SK-N-SH (cell line): ENCODE measurements around the gene BICC1. TPM values are rescaled to one million over a fixed set of nuclear protein-coding genes. Genes with fewer than 3 reads are reported as not detected.

Experiments
- CTCF ChIA-PET: fragments of 300-600, 350-600 bp; formaldehyde crosslinking; extraction: SDS; loops from one replicate; lab custom pipeline; 2021; lab: Yijun Ruan, JAX
- POLR2A ChIA-PET: fragments of 350-600 bp; sonication (Branson Sonifier 250); formaldehyde crosslinking; extraction: SDS; loops from one replicate; lab custom pipeline; 2020; ENCODE audit warnings: antibody characterized with exemption, inconsistent platforms; lab: Yijun Ruan, JAX
- DNase-seq: peaks from one replicate; pipeline ENCODE4 v3.0.0; 2012
- H2AFZ ChIP-seq: fragments of 200-600 bp; sonication (generic); 2 replicates; pipeline ENCODE4 v1.8.1; 2016; ENCODE audit warnings: antibody characterized with exemption, mild to moderate bottlenecking, low read depth
- H3F3A ChIP-seq: fragments of 200-600 bp; sonication (generic); replicated peaks from 2 replicates; pipeline ENCODE3; 2016; ENCODE audit warnings: antibody characterized with exemption, mild to moderate bottlenecking; ENCODE audit not compliant: insufficient read depth
- H3K27ac ChIP-seq, 2 experiments: fragments of 200-500 bp in 1 of 2; fragments of 200-600 bp in 1 of 2; sonication (Bioruptor generic) in 1 of 2; sonication (generic), shearing (Covaris generic) in 1 of 2; 2 replicates each; pipeline versions ENCODE4 v1.5.1 to v1.6.1; 2014 to 2016; ENCODE audit warnings: low read depth in 2 of 2, inconsistent platforms in 1 of 2, low read length in 1 of 2, mild to moderate bottlenecking in 1 of 2, mixed read lengths in 1 of 2
- H3K27me3 ChIP-seq: fragments of 200-600 bp; sonication (generic), shearing (Covaris generic); 2 replicates; pipeline ENCODE4 v1.6.1; 2016; ENCODE audit warnings: mixed run types; ENCODE audit not compliant: insufficient read depth
- H3K36me3 ChIP-seq, 2 experiments: fragments of 200-500 bp in 1 of 2; fragments of 200-600 bp in 1 of 2; sonication (Bioruptor generic) in 1 of 2; sonication (generic) in 1 of 2; replicated peaks in 1 of 2; 2 replicates each; pipeline versions ENCODE3 to v1.5.1; 2014 to 2016; ENCODE audit warnings: low read length in 1 of 2, mild to moderate bottlenecking in 1 of 2; ENCODE audit not compliant: insufficient read depth in 2 of 2, control insufficient read depth in 1 of 2
- H3K4me1 ChIP-seq, 2 experiments: fragments of 200-500 bp in 1 of 2; fragments of 200-600 bp in 1 of 2; sonication (Bioruptor generic) in 1 of 2; sonication (generic), shearing (Covaris generic) in 1 of 2; 2 replicates each; pipeline versions ENCODE4 v1.5.1 to v1.6.1; 2014 to 2016; ENCODE audit warnings: low read depth in 1 of 2, low read length in 1 of 2, mixed run types in 1 of 2; ENCODE audit not compliant: insufficient read depth in 2 of 2, control insufficient read depth in 1 of 2
- H3K4me2 ChIP-seq: fragments of 200-600 bp; sonication (generic), shearing (Covaris generic); 2 replicates; pipeline ENCODE4 v1.6.1; 2017; ENCODE audit warnings: mixed run types
- H3K4me3 ChIP-seq, 2 experiments: fragments of 200-500 bp in 1 of 2; fragments of 200-600 bp in 1 of 2; sonication (Bioruptor generic) in 1 of 2; sonication (generic), shearing (Covaris generic) in 1 of 2; 2 replicates each; pipeline versions ENCODE4 v1.5.1 to v1.8.1; 2014 to 2016; ENCODE audit warnings: low read depth in 2 of 2, inconsistent platforms in 1 of 2, low read length in 1 of 2, mild to moderate bottlenecking in 1 of 2, mixed read lengths in 1 of 2, moderate library complexity in 1 of 2
- H3K79me2 ChIP-seq: fragments of 200-600 bp; sonication (generic); 2 replicates; pipeline ENCODE4 v1.8.1; 2017; ENCODE audit warnings: mild to moderate bottlenecking; ENCODE audit not compliant: insufficient read depth
- H3K9ac ChIP-seq: fragments of 200-600 bp; sonication (generic); 2 replicates; pipeline ENCODE4 v1.6.1; 2017; ENCODE audit warnings: mixed run types
- H3K9me2 ChIP-seq: fragments of 200-600 bp; sonication (generic); 2 replicates; pipeline ENCODE4 v1.6.1; 2017; ENCODE audit warnings: mixed run types
- H3K9me3 ChIP-seq: fragments of 200-600 bp; sonication (generic); 2 replicates; pipeline ENCODE4 v1.6.1; 2017; ENCODE audit warnings: mixed run types, mild to moderate bottlenecking, moderate library complexity
- H4K20me1 ChIP-seq: fragments of 200-600 bp; sonication (generic); 2 replicates; pipeline ENCODE4 v1.6.1; 2017; ENCODE audit warnings: mild to moderate bottlenecking, mixed run types; ENCODE audit not compliant: insufficient read depth
- ELF1 ChIP-seq: IDR thresholded peaks from 2 replicates; pipeline ENCODE4 v1.4.0; 2012
- EZH2phosphoT487 ChIP-seq: fragments of 200-600 bp; sonication (generic); IDR thresholded peaks from 2 replicates; pipeline ENCODE4 v1.6.1; 2017; ENCODE audit warnings: low read depth, mixed run types, mild to moderate bottlenecking, antibody characterized with exemption, moderate library complexity, borderline replicate concordance
- GABPA ChIP-seq: IDR thresholded peaks from 2 replicates; pipeline ENCODE4 v1.4.0; 2012; ENCODE audit warnings: low read depth, mild to moderate bottlenecking
- MAX ChIP-seq: IDR thresholded peaks from 2 replicates; pipeline ENCODE4 v1.4.0; 2012; ENCODE audit warnings: low read depth
- MEF2A ChIP-seq: IDR thresholded peaks from 2 replicates; pipeline ENCODE4 v1.4.0; 2012; ENCODE audit warnings: low read depth, borderline replicate concordance
- PBX3 ChIP-seq: IDR thresholded peaks from 2 replicates; pipeline ENCODE4; 2012
- RAD21 ChIP-seq: IDR thresholded peaks from 2 replicates; pipeline ENCODE4 v1.6.1; 2012; ENCODE audit warnings: mild to moderate bottlenecking, low read length
- RCOR1 ChIP-seq: fragments of 150-350 bp; IDR thresholded peaks from 2 replicates; pipeline ENCODE4 v1.6.1; 2017; ENCODE audit warnings: antibody characterized with exemption, low read length
- REST ChIP-seq: IDR thresholded peaks from 2 replicates; pipeline ENCODE4 v1.6.1; 2012; ENCODE audit warnings: mild to moderate bottlenecking, low read depth, low read length, moderate library complexity
- RXRA ChIP-seq: IDR thresholded peaks from 2 replicates; pipeline ENCODE4 v1.4.0; 2012; ENCODE audit warnings: low read depth, mild to moderate bottlenecking, borderline replicate concordance
- SIN3A ChIP-seq: IDR thresholded peaks from 2 replicates; pipeline ENCODE4 v1.6.1; 2012; ENCODE audit warnings: low read depth, mild to moderate bottlenecking, low read length, moderate library complexity, borderline replicate concordance
- SMC3 ChIP-seq: IDR thresholded peaks from 2 replicates; pipeline ENCODE4 v1.6.1; 2012; ENCODE audit warnings: low read depth, low read length, improper control_type of control experiment
- TAF1 ChIP-seq: IDR thresholded peaks from 2 replicates; pipeline ENCODE4 v1.6.1; 2012; ENCODE audit warnings: low read depth, mild to moderate bottlenecking, low read length, moderate library complexity, borderline replicate concordance
- TCF12 ChIP-seq: IDR thresholded peaks from 2 replicates; pipeline ENCODE4 v1.4.0; 2012
- USF1 ChIP-seq: IDR thresholded peaks from 2 replicates; pipeline ENCODE4 v1.4.0; 2012; ENCODE audit warnings: low read depth, borderline replicate concordance
- YY1 ChIP-seq: IDR thresholded peaks from 2 replicates; pipeline ENCODE4 v1.4.0; 2012; ENCODE audit warnings: low read depth, mild to moderate bottlenecking
- ZBTB33 ChIP-seq: IDR thresholded peaks from 2 replicates; pipeline ENCODE4 v1.4.0; 2012; ENCODE audit warnings: low read depth, borderline replicate concordance
- WGBS: methylation state at CpG from one replicate; pipeline ENCODE4 v1.1.6; 2017; ENCODE audit warnings: low lambda C conversion rate; 5-methylcytosine and 5-hydroxymethylcytosine counted together
- polyA plus RNA-seq, 3 experiments: library from polyadenylated mRNA; depleted of rRNA; stranded (reverse); fragments of >200 nt; gene quantifications; 2 replicates each; pipeline ENCODE4 v1.2.3, GENCODE V29; 2012

Gene BICC1
- polyA plus RNA-seq, 1 of the 3 experiments (the other 2 are of a cell fraction) = 1.5 TPM

- ChIA-PET POLR2A (no interaction called here), CTCF (interaction anchor here (1.6 kb wide), 1 partner anchor 18 kb away, joined by 5 read pairs; no protein-coding TSS in a partner anchor)
- Histone ChIP-seq H3K4me3 (no peak overlapping the region), H3F3A (no peaks in the 10 kb centered on the region), H3K9me3 (no peaks in the 10 kb centered on the region), H3K79me2 (no peaks in the 10 kb centered on the region), H3K36me3 (no peaks in the 10 kb centered on the region), H3K9me2 (no peaks in the 10 kb centered on the region), H4K20me1 (no peaks in the 10 kb centered on the region), H3K27ac (no peak overlapping the region), H3K27me3 (no peaks in the 10 kb centered on the region), H3K9ac (no peak overlapping the region), H3K4me2 (no peak overlapping the region), H3K4me1 (peaks cover 7% of the 10 kb centered on the region in 2 experiments; a peak in 3 of 4 replicates), H2AFZ (no peak overlapping the region)
- no peak for DNase-seq
- WGBS = 100% methylated on average over 2 of the region's 2 CpGs
- TF ChIP-seq MAX = no peak
- TF ChIP-seq RCOR1 = no peak
- TF ChIP-seq TAF1 = no peak
- TF ChIP-seq RAD21 = no peak
- TF ChIP-seq ZBTB33 = no peak
- TF ChIP-seq ELF1 = no peak
- TF ChIP-seq GABPA = no peak
- TF ChIP-seq PBX3 = no peak
- TF ChIP-seq USF1 = no peak
- TF ChIP-seq YY1 = no peak
- TF ChIP-seq SMC3 = no peak
- no peak for TF ChIP-seq RXRA
- TF ChIP-seq EZH2phosphoT487 = no peak
- TF ChIP-seq MEF2A = no peak
- TF ChIP-seq REST = no peak
- TF ChIP-seq SIN3A = no peak
- TF ChIP-seq TCF12 = no peak
Observed at GRCh38 chr10:58851606-58852005, 338.9 kb downstream of the BICC1 start.
